ENCODE measurements around the gene CLCA1.

GRCh38 chr1:86504137-86504479 is 35.4 kb downstream of the CLCA1 start:
- TF ChIP-seq CTCF (IDR thresholded peaks at IDR 0.05) (no peak), POLR2A (IDR thresholded peaks at IDR 0.05) (no peak)
